ENCODE results near the gene NRXN3.

- TF ChIP-seq CTCF (conservative IDR thresholded peaks at IDR 0.05; ENCODE audit: low read depth in 2 of 2) (no peak), REST (IDR thresholded peaks at IDR 0.05; ENCODE audit: unreplicated experiment) (no peak), JUNB (IDR thresholded peaks at IDR 0.05; ENCODE audit: unreplicated experiment) (no peak)
Measured at GRCh38 chr14:78491048-78491447, 320.9 kb downstream of the NRXN3 start.

All from GM23338 (cell line).